Psoas muscle (tissue), 8 donors: ENCODE measurements around the gene RILPL2. TPM values are rescaled to one million over a fixed set of nuclear protein-coding genes. Genes with fewer than 3 reads are reported as not detected.
A peak's percentile ranks its signal among the peaks of the same experiment; 100 is the strongest.

Experiments used
- ATAC-seq, 4 donors: fragments of 200-7000 bp; cut with Tn5 transposase; one replicate each; pipeline ENCODE4 v1.9.1; 2020; ENCODE audit warnings: moderate library complexity in 3 of 4, mild to moderate bottlenecking in 2 of 4
- DNase-seq, 2 donors: peaks; one replicate each; pipeline ENCODE4 v3.0.0-alpha.2; 2020
- H3K27ac ChIP-seq: fragments of 200-600 bp; one replicate; pipeline ENCODE4 v1.8.0; 2022
- H3K27me3 ChIP-seq, 3 donors: fragments of 200-600 bp in 1 of 3; one replicate each; pipeline versions ENCODE4 v1.6.1 to v1.8.0; 2013 to 2022; ENCODE audit warnings: low read length in 2 of 3, mild to moderate bottlenecking in 2 of 3, moderate library complexity in 1 of 3; ENCODE audit not compliant: insufficient read depth in 3 of 3
- H3K36me3 ChIP-seq, 2 donors: fragments of 200-600 bp in 1 of 2; one replicate each; pipeline versions ENCODE4 v1.6.1 to v1.8.0; 2013 to 2022; ENCODE audit warnings: low read depth in 1 of 2, mild to moderate bottlenecking in 1 of 2, moderate library complexity in 1 of 2; ENCODE audit not compliant: insufficient read depth in 1 of 2
- H3K4me1 ChIP-seq: fragments of 200-600 bp; one replicate; pipeline ENCODE4 v1.8.0; 2022
- H3K4me3 ChIP-seq: fragments of 200-600 bp; one replicate; pipeline ENCODE4 v1.8.0; 2022; ENCODE audit warnings: mild to moderate bottlenecking
- H3K9me3 ChIP-seq: fragments of 200-600 bp; one replicate; pipeline ENCODE4 v1.8.0; 2022
- CTCF ChIP-seq: fragments of 200-600 bp; IDR thresholded peaks from one replicate; pipeline ENCODE4 v1.8.0; 2022; ENCODE audit warnings: antibody characterized with exemption
- WGBS, 3 donors: extraction: QIAGEN DNeasy Blood & Tissue Kit; methylation state at CpG; one replicate each; pipeline versions ENCODE4 v1.1.6 to v1.1.7; 2013; 5-methylcytosine and 5-hydroxymethylcytosine counted together
- intact Hi-C, 2 donors: fragments of 100-400 bp; cut with DNase I; formaldehyde crosslinking; loops; one replicate each; pipeline versions ENCODE4 v1.11.0 to v1.14.2; 2022
- polyA plus RNA-seq, 3 donors: library from polyadenylated mRNA; stranded (reverse); fragments of 200-250 nt; gene quantifications; one replicate each; pipeline ENCODE4 v1.2.3, GENCODE V29; 2013
- total RNA-seq, 4 donors: library from RNA; stranded (reverse); fragmentation: NEBNext Ultra II Directional in 2 of 4; extraction: Animal tissue kit (Norgen Biotek cat#: 25700) in 2 of 4; gene quantifications; one replicate each; pipeline versions ENCODE4 v1.2.1 to v1.2.4, GENCODE V29; 2021 to 2023
- donor health status: healthy with polysubstance abuse.
- donor health status: DM: no; HTN: no; CAD: no; lungs with moderate emphysema.
- donor health status: Bipolar disorder and iron deficiency.
- donor health status: healthy.
- donor health status: DM: yes; HTN: yes; CAD: no.
- donor health status: DM: no; HTN: no; CAD: no.
- donor health status: DM: no; HTN: no; CAD: no.
- donor health status: DM: yes; HTN: yes; CAD: no.

RILPL2 gene
- total and polyA plus RNA-seq, 7 donors: 0.69 to 1.6 (median 1.1) TPM

GRCh38 chr12:123398177-123398549 is 38.3 kb downstream of the RILPL2 start:
- Histone ChIP-seq H3K27me3 (no peaks in the 10 kb centered on the region), H3K4me3 (peak overlapping the region; percentile 5), H3K36me3 (peaks cover 3 to 75% of the 10 kb centered on the region in 2 donors), H3K27ac (peak overlapping the region; percentile 36), H3K9me3 (no peaks in the 10 kb centered on the region), H3K4me1 (peaks cover 14% of the 10 kb centered on the region)
- no peak for TF ChIP-seq CTCF
- no peak for DNase-seq
- ATAC-seq: peak in 2 of 4 donors; percentile 6 to 12
- intact Hi-C loops: no loop called here
- 58 to 77% (median 67%) methylated on average over 10 of the region's 10 CpGs for WGBS, 3 donors

GRCh38 chr12:123397400-123397799 is 39.1 kb downstream of the RILPL2 start:
- DNase-seq: no peak
- no peak for TF ChIP-seq CTCF
- peaks cover 3 to 75% of the 10 kb centered on the region in 2 donors for H3K36me3 ChIP-seq

GRCh38 chr12:123396954-123397353 is 39.5 kb downstream of the RILPL2 start:
- WGBS, 3 donors: 86 to 88% (median 88%) methylated on average over 9 of the region's 9 CpGs
- H3K4me3 ChIP-seq: no peak overlapping the region
- intact Hi-C loops: no loop called here
- H3K27ac ChIP-seq: no peak overlapping the region
- peaks cover 3 to 75% of the 10 kb centered on the region in 2 donors for H3K36me3 ChIP-seq
- TF ChIP-seq CTCF: no peak
- DNase-seq: no peak
- no peaks in the 10 kb centered on the region for H3K9me3 ChIP-seq
- no peak for ATAC-seq
- peaks cover 22% of the 10 kb centered on the region for H3K4me1 ChIP-seq
- no peaks in the 10 kb centered on the region for H3K27me3 ChIP-seq

More at GRCh38 chr12:123397400-123397799, 39.1 kb downstream of the RILPL2 start:
- ATAC-seq: no peak
- Histone ChIP-seq H3K4me3 (no peak overlapping the region), H3K9me3 (no peaks in the 10 kb centered on the region), H3K27me3 (no peaks in the 10 kb centered on the region), H3K27ac (no peak overlapping the region), H3K4me1 (peaks cover 17% of the 10 kb centered on the region)
- intact Hi-C loops: no loop called here
- WGBS, 3 donors: 92 to 95% (median 93%) methylated on average over 6 of the region's 6 CpGs

GRCh38 chr12:123396543-123396942 is 39.9 kb downstream of the RILPL2 start:
- H3K4me3 ChIP-seq: no peak overlapping the region
- DNase-seq (no peak), ATAC-seq (no peak)
- H3K27me3 ChIP-seq: no peaks in the 10 kb centered on the region
- no peak for TF ChIP-seq CTCF
- intact Hi-C loops: no loop called here
- 97 to 100% (median 99%) methylated on average over 2 of the region's 2 CpGs for WGBS, 3 donors
- peaks cover 3 to 75% of the 10 kb centered on the region in 2 donors for H3K36me3 ChIP-seq
- no peak overlapping the region for H3K27ac ChIP-seq
- peaks cover 26% of the 10 kb centered on the region for H3K4me1 ChIP-seq
- no peaks in the 10 kb centered on the region for H3K9me3 ChIP-seq

GRCh38 chr12:123395236-123395635 is 41.2 kb downstream of the RILPL2 start:
- H3K9me3 ChIP-seq: no peaks in the 10 kb centered on the region
- H3K27me3 ChIP-seq: no peaks in the 10 kb centered on the region
- H3K4me1 ChIP-seq: peaks cover 39% of the 10 kb centered on the region
- TF ChIP-seq CTCF: no peak
- H3K36me3 ChIP-seq: peaks cover 3 to 87% of the 10 kb centered on the region in 2 donors
- DNase-seq: no peak
- H3K4me3 ChIP-seq: no peak overlapping the region
- intact Hi-C loops: no loop called here
- no peak overlapping the region for H3K27ac ChIP-seq
- ATAC-seq: no peak
- 80 to 90% (median 85%) methylated on average over 5 of the region's 5 CpGs for WGBS, 3 donors
